ENCODE data around the gene AMELY.

DNA sequence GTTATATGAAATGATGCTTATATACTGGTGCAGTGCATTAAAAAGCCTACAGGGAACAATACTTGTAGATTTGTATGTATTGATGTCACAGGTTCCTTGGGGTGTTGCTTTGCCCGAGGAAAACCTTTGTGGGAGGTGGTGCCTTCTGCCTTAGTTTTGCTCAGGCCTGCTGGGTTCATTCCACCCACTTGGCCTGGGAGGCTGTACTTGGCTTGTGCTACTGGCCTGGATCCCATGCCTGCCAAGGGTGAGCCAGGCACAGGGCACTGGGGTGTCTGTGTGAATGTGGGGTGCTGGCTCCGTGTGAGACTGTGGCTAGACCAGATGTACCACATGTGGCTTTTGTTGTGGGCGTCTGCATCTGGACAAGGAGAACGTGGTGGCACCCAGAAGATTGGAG lies 16.7 kb upstream of the AMELY start:
- TF ChIP-seq, protein P1, sequence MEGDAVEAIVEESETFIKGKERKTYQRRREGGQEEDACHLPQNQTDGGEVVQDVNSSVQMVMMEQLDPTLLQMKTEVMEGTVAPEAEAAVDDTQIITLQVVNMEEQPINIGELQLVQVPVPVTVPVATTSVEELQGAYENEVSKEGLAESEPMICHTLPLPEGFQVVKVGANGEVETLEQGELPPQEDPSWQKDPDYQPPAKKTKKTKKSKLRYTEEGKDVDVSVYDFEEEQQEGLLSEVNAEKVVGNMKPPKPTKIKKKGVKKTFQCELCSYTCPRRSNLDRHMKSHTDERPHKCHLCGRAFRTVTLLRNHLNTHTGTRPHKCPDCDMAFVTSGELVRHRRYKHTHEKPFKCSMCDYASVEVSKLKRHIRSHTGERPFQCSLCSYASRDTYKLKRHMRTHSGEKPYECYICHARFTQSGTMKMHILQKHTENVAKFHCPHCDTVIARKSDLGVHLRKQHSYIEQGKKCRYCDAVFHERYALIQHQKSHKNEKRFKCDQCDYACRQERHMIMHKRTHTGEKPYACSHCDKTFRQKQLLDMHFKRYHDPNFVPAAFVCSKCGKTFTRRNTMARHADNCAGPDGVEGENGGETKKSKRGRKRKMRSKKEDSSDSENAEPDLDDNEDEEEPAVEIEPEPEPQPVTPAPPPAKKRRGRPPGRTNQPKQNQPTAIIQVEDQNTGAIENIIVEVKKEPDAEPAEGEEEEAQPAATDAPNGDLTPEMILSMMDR (IDR thresholded peaks at IDR 0.05 in 4 of 5, conservative IDR thresholded peaks at IDR 0.05 in 1 of 5): no peak
- TF ChIP-seq POLR2A (IDR thresholded peaks at IDR 0.05): no peak
